ENCODE measurements around the gene CTNNA3.

The CTNNA3 gene

DNA sequence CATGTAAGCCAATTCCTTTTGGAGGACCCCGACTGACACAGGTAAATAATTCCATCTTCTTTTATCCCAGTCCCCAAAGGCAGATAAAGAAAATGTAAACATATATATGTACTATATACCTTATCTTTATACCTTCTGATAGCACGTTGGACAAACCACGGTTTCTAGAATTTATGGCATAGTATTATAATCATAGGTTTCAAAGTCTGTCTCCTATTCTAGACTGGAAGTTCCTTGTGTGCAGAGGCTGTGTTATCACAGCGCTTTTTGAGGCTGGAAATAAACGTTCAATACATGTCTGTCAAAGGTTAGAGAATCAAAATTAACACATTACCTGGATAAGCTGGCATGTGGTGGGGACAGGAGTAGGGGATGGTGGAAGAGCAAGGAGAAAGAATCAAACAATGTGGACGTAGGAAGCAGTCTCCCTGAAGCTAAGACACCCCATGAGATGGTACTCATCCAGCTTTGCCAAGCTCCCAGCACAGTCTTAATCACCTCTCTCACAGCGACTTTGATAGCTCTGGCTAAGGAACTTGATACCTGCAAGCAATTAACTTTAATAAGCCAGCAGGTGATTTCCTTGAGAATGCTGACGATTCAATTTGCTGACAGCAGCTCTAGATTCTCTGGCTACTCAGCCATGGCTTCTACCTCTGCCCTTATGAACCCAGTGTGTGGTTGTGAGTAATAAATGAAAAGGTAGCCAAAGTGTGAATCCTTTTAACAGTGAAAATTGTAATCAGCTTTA lies 978.6 kb downstream of the CTNNA3 start:
- DNase-seq: no peak

GRCh38 chr10:66714741-66715140 lies 981.3 kb downstream of the CTNNA3 start:
- no peak for DNase-seq

DNA sequence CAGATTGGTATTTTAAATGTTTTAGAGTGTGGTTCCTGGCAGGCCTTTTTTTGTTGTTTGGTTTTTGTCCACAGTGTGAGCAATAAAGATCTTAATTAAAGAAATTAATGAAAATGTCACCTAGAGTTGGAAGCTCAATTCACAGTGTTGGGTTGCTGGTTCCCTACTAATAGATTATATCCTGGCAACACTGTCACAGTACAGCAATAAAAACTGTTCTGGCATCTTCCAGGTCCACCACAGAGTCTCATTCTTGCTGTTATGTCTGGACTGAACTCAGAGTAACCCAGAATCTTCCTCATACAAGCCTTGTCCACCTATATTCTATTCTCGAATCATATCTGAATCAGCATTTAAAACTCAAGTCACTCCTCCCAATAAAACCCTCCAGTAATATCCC lies 982.6 kb downstream of the CTNNA3 start:
- DNase-seq: no peak

GRCh38 chr10:66698069-66698468 lies 997.9 kb downstream of the CTNNA3 start:
- no peak for DNase-seq

DNA sequence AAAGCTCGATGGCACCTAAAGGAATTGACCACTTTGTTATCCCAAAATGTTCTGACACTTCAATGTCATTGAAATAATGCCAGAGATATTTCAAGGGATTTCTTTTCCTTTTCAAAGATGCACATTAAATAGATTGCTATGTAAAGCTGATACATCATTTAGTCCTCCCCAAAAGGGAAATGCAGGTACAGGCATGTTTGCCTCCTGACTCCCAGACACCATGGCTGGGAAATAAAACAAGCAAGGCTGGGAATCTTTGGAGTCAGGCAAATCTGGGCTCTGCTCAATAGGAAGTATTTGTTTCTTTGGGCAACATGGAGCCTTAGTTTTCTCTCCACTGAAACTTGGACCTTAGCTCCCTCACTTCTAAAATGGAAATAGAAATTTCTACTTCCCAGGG lies 1000.9 kb downstream of the CTNNA3 start:
- DNase-seq: no peak

DNA sequence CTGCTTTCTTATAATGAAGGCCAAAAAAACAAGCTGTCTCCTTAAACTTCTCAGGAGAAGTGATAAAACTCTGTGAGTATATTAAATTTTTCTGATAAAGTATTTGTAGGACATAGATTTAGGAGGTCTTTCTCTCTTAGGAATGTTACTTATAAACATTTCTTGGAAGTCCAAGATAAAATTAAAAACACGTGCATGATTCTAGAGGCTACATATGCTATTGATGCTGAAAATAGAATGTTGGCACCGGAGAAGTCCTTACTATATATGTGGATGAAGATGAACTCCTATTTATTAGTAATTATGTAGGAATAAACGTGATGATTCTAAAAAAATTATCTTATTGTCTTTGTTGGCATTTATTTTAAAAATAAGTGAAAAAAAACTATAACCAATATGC lies 1011.4 kb downstream of the CTNNA3 start:
- DNase-seq: no peak

- no peak for DNase-seq
Measured at GRCh38 chr10:66680886-66681285, 1015.1 kb downstream of the CTNNA3 start.

GRCh38 chr10:66678521-66678920 lies 1017.5 kb downstream of the CTNNA3 start:
- DNase-seq: no peak

- no peak for DNase-seq
Measured at GRCh38 chr10:66673071-66673470, 1022.9 kb downstream of the CTNNA3 start.

GRCh38 chr10:66671562-66671961 lies 1024.4 kb downstream of the CTNNA3 start:
- no peak for DNase-seq

DNA sequence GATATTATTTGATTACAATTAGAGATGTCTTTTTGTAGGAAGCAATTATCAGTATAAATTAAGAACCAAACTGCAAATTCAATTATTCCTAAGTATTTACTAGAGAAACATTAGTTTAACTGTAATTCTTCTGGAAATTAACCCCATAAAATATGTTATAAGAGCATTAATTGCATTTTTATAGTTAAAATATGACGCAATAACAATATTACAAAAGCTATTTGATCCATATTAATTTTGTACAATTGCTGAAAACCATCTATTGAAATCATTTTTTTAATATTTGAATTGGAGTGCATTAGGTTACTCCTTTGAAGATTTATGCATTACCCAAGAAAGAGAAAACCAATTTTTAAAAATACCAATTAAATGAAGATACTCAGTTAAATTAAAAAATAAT lies 1024.9 kb downstream of the CTNNA3 start:
- no peak for DNase-seq

DNA sequence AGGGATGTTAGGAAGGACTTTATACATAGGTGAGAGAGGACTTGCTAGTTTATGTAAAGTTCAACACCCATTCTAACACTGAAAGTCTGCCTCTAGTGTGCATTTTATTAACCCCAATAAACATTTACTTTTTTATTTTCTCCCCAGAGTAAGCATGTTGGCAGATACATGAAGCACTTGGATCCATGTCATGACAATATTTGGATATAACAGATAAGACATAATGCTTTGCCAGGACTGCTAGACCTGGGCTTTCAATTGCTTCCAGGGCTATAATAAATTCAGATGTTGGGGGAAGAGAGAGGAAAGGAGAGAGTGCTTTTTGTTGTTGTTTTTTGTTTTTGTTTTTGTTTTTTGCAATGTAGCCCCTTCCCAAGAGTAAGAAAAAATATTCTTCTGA lies 1039.5 kb downstream of the CTNNA3 start:
- no peak for DNase-seq

DNA sequence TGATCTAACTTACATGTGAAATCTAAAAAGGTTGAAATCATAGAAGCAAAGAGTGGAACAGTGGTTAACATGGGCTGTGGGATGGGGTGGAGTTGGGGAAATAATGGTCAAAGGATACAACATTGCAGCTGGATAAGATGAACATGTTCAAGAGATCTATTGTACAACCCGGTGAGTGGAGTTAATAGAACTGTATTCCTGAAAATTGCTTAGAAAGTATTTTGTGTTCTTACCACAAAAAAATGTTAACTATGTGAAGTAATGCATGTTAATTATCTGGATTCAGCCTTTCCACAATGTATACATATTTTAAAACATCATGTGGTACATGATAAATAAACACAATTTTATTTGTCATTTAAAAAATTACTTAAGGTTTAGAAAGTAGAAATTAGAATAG lies 1041.1 kb downstream of the CTNNA3 start:
- DNase-seq: no peak

DNA sequence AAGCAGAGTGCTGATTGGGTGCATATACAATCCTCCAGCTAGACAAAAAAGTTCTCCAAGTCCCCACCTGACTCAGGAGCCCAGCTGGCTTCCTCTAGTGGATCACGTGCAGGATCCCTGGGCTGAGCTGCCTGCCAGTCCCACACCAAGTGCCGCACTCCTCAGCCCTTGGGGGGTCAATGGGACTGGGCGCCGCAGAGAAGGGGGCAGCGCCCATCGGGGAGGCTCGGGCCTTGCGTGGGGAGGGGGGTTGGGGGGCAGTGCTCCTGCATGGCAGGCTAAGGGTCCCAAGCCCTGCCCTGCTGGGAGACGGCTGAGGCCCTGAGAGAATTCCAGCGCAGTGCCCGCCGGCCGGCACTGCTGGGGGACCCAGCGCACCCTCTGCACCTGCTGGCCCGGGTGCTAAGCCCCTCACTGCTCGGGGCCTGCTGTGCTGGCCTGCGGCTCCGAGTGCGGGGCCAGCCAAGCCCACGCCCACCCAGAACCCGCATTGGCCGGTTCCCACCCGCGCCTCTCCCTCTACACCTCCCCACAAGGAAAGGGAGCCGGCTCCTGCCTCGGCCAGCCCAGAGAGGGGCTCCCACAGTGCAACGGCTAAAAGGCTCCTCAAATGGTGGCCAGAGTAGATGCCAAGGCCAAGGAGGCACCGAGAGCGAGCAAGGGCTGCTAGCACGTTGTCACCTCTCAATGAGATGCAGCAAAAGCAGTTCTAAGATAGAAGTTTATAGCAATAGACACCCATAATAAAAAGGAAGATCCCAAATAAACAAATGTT lies 1044.5 kb downstream of the CTNNA3 start:
- DNase-seq: no peak

GRCh38 chr10:66649626-66650025 lies 1046.4 kb downstream of the CTNNA3 start:
- no peak for DNase-seq

DNA sequence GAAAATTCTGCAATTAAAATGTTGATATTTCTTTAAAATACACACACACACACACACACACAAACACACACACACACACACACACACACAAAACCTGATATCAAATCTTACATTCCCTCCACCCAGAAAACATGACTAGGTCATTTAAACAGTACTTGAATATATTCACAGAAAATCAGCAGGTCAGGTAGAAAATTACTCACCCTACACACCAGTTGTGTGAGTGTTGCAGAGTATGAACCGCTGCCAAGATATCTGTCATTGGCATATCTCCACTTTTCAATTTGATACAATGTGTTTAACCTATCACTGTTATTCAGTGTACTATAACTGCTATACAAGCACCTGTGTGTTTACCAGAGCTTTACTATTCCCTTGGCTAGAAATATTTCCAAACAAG lies 1053.8 kb downstream of the CTNNA3 start:
- DNase-seq: no peak

DNA sequence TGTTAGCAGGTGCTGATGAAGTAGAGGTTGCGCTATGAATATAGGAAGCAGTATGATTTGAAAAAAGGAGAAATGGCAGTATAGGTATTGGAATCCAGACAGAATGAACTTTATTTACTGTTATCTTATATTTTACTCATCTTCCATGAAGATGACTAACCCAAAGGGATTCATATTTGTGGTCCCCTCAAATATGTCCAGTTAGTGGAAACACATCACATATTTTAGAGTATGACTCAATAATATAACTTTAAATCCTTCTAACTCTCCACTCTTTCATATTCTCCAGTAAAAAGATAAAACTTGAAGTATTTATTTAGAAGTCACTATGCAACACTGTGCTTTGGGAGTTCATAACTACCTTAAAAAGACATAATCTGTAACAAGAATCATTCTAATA lies 1056.6 kb downstream of the CTNNA3 start:
- DNase-seq: no peak

- DNase-seq: no peak
Measured at GRCh38 chr10:66637273-66638036, 1058.5 kb downstream of the CTNNA3 start.

- DNase-seq: no peak
Measured at GRCh38 chr10:66629996-66630395, 1066.0 kb downstream of the CTNNA3 start.

- DNase-seq: no peak
Measured at GRCh38 chr10:66627156-66627555, 1068.8 kb downstream of the CTNNA3 start.

DNA sequence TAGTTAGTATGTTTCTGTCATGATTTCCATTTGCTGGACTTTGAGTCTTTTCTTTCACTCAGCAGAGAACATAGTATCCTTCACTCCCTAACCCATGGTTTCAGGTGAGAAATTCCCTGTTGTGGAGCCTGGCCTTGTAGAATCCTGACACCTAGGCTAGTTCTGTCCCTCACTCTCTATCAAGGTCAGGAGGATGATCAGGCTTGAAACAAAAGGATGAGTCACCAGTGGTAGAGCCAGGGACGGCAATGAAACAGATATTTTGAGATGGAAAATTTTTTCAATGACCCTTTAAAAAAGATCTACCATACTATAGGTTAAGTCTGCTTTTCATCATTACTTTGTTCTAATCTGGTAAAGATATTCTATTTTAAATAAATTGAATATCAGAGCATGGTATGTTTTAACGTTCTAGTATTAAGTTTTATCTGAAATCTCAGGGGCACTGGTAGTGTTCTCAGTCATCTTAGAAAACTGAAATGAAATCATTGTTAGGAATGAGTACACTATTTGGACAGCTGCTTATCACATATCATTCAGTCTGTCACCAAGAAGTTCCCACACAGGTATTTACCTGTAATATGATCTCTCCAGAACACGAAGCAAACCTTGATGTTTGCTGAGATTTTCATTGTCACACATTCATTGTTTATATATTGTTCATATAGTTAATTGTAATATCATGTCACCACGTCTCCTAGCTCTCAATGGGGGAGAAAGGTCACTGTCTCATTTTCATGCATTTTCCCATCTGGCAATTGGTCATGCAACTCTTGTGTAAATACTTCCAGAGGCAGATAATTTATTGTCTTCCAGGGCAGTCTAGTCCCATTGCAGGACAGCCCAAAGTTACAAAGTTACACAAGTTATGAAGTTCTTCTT lies 1070.0 kb downstream of the CTNNA3 start:
- no peak for DNase-seq

DNA sequence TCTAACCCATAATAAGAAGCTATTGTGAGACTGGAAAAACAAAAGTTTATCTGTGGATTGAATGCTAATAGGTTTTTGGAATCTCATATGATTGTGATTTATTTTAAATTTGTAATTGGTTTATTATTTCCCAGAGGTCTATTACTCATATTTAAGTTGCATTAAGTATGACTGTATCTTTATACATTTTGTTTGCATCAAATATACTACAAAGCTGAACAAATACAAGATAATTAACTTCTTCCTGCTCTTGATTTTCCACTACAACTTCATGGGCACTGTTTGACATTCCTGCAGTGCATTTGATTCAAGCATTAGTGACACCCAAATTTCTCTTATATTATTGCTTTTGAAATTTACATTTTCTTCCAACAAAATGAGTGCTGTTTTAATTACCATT lies 1073.9 kb downstream of the CTNNA3 start:
- no peak for DNase-seq

DNA sequence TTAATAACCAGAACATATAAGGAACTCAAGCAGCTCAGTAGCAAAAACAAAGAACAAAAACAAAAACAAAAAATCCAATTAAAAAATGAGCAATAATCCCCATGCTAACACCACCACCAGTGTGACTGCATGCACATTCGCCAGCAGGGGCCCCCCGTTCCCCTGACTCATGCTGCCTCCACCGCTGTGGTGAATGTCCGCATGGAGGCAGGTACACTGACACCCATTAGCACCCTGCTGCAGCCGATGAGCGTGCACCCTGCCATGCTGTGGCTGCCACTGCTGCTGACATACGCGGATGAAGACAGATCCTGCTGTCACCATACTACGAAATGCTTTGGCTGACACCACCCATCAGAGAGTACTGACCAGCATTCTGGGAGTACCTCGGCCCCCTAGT lies 1091.8 kb downstream of the CTNNA3 start:
- no peak for DNase-seq
